ENCODE data around the gene NUBP2.

Gene NUBP2

DNA sequence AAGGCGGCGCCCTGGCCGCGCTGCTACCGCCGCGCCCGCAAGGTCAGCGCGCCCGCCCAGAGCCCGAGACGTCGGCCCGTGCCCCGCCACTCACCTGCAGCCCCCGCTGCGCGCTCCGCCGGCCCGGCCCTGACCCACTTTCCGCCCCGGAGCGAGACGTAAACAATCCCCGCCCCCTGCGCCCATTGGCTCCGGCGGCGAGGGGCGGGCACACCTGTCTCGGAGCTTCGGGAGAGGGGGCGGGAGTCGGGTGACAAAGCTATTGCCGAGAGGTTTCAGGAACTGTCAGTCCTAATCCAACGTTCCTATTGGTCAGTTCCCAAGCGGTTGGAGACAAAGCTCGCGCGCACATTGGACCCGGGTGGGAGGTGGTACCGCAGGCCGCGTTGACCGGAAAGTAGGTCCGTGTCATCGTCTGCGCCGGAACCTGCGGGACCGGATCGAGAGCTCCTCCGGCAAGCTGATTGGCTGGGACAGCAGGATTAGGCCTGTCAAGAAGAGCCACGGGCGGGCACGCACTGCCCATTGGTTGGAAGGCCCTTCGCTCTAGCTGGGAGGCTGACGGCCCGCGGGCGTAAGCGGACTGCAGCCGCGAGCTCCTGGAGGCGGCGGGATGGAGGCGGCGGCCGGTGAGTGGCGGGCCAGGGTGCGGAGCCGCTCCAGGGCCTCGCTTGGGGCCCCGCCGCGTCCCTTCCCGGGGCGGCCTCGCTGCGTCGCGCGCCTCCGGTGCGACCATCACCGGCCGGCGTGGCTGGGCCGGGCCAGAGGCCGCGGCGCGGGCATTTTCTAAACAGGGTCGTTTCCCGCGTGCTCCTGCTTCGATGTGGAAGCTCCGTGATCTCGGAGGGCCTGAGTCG is at the start of gene NUBP2, which contains the start of gene SPSB3:
NUBP2 (plus strand) TSS at position 553 of the 857 bp plus-strand sequence; CDS start at position 614, 61 bp downstream.
SPSB3 (minus strand) TSS at position 164 of the 857 bp plus-strand sequence. CDS start 1,088 bp downstream, outside the sequence.
- peak; percentile 92 to 96 (median 93) for DNase-seq

DNA sequence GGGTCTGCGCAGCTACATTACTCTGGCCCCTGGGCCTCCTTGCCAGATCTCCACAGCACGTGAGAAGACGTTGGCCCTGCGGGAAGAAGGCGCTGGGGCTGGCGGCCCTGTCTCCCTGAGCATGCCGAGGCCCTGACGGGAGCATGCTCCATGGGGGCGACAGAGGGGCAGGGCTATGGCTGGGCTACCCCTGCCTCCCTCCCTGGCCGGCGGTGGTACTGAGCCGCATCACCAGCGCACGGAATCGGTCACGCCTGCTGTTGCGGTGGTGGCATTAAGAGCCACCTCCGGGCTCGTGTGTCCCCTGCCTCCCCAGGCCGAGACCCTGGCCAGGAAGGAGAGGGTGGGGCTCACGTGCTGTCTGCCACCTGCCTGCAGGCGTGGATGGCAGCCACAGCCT is 48.6 kb upstream of the NUBP2 start:
- no peak for DNase-seq

- DNase-seq, result no peak
Measured at GRCh38 chr16:1734816-1735215, 47.9 kb upstream of the NUBP2 start.

DNA sequence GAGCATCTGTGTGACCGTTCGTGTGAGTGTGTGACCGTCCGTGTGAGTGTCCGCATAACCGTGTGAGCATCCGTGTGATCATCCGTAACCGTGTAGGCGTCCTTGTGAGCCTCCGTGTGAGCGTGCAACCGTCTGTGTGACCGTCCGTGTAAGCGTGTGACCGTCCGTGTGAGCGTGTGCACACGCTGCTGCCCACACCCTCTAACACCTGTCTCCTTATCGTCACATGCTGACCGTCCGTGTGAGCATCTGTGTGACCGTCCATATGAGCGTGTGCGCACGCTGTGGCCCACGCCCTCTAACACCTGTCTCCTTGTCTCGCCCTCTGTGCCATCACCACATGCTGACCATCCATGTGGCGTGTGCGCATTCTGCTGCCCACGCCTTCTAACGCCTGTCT is 42.5 kb upstream of the NUBP2 start:
- no peak for DNase-seq

DNA sequence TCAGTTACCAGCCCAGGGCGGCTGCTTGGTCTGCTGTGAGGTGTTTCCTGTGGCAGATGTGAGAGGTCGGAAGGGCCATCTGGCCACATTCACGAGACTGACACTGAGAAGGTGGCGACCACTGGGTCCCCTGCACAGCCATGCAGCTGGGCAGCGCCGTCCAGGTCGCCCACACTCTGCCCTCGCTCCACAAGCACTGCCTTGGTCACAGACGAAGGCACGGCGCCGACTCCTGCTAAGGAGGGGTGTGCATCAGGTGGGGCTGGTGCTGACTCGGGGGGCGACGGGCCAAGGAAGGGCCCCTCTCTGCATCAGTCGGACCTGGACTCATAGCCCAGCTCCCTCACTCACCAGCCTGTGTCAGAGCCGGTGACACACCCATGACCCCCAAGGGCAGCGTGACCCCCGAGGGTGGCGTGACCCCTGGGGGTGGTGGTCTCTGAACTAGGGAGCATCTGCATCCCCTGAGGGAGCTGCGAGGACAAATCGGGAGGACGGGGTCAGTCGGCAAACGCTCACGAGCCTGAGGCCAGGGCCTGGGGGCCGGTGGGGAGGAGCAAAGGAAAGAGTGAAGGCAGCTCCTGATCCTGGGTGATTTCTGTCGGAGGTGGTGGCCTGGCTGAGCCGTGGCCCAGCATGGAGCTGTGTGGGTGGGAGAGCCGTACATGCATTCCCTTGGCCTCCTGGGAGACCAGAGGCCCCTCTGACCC is 41.8 kb upstream of the NUBP2 start:
- no peak for DNase-seq

DNA sequence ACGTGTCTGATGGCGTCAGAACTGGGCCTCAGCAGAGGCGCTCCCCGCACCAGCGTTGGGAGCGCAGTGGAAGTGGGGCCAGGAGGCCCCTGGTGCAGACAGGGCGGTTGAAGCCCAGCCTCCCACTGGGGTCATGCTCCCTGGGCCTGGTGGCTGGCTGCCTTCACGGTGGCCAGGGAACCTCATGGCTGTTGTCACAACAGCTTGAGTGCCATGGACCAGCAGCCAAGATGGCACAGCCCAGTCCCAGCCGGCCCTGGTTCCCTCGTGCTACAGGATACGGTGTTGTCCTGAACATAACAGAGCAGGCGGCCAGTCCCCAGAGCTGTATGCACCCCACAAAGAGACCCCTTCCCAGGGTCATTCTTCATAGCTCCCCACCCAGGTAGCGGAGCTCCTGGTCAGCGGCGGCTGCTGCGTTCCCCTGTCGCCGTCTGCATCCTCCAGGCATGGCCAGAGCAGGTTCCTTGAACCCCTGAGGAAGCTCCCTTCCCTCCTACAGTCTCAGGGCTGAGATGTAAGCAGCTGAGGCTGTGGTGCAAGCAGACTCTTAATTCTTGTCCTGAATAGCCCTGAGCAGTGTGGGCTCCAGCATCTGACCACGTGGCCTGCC is 41.1 kb upstream of the NUBP2 start:
- DNase-seq, result no peak

DNA sequence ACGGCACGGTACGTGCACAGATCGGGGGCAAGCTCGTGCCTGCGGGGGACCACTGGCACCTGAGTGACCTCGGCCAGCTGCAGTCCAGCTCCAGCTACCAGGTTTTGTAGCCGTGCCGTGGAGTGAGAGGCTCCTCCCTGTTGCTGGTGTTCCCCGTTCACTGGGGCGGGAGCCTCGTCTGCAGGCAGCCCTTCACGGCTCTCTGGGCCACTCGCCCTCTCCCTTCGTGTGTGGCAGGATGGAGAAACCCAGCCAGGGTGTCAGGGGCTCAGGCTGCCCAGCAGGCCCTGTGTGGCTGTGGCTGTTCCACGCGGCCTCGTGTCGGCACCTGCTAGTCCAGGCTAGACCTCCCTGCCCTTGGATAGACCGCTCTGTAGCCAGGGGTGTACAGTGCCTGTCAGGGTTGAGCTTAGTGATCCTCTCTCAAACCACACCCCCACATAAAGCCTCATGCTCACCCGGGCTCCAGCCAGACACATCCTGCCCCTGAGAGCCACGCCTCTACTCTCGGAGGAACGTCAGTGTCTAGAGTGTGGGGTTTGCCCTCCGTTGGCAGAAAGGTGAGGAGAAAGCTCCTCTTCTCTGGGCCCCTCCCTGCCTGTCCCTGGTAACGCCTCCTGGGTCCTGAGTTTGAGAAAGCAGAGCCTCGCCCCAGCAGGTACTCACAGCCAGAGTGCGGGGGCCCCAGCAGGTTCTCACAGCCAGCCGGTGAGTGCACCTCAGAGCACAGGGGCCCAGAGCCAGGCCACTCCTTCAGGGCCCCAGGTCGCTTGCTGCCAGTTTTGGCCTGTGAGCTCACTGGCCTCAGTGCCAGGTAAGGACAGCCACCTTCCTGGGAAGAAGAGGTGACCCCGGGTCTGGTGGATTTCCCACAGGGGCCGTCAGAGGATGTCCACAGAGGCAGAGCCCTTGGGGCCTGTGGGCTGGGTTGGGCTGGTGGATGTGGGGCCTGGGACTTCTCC is 39.1 kb upstream of the NUBP2 start:
- no peak for DNase-seq

DNA sequence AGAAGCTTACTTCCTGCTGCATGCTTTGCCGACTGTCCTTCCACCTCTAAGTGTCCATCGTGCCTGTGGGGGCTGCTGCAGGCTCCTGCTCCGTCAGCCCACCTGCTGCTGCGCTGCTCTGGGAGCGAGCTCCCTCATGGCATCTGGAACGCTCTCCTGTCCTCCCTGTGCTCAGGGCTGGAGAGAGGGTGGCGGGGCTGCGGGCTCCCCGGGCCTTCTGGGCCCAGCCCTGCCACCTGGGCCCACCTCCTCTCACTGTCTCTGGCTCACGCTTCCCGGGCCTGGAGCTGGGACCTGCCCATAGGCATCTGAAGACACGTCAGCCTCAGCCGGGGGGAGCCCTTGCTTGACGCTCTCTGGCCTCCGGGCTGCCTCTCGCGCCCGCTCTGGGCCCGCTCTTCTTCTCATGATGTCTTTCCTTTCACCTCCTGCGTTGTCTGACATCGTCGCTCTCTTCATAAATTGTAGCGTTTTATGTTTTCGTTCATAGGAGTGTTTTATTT is 38.4 kb upstream of the NUBP2 start:
- DNase-seq, result no peak

- DNase-seq, result no peak
Measured at GRCh38 chr16:1745181-1745899, 37.4 kb upstream of the NUBP2 start.

- DNase-seq, result no peak
Measured at GRCh38 chr16:1745900-1746692, 36.7 kb upstream of the NUBP2 start.

- DNase-seq, result no peak
Measured at GRCh38 chr16:1746693-1747195, 36.0 kb upstream of the NUBP2 start.

DNA sequence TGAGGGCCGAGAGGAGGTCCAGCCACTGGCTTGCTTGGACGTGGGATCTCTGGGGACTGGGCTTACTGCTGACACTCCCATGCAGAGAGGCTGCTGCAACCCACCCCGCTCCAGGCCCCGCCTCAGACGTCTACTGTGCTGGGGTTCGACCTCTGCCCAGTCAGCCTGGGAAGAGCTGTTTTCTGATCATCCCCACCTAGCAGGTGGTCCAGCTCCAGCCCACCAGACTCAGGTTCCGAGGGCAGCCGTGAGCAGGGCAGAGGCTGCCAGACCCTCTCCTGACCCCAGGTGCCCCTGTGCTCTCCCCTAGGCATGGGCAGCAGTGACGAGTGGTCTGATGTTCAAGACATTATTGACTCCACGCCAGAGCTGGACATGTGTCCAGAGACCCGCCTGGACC is 34.8 kb upstream of the NUBP2 start:
- DNase-seq, result no peak

DNA sequence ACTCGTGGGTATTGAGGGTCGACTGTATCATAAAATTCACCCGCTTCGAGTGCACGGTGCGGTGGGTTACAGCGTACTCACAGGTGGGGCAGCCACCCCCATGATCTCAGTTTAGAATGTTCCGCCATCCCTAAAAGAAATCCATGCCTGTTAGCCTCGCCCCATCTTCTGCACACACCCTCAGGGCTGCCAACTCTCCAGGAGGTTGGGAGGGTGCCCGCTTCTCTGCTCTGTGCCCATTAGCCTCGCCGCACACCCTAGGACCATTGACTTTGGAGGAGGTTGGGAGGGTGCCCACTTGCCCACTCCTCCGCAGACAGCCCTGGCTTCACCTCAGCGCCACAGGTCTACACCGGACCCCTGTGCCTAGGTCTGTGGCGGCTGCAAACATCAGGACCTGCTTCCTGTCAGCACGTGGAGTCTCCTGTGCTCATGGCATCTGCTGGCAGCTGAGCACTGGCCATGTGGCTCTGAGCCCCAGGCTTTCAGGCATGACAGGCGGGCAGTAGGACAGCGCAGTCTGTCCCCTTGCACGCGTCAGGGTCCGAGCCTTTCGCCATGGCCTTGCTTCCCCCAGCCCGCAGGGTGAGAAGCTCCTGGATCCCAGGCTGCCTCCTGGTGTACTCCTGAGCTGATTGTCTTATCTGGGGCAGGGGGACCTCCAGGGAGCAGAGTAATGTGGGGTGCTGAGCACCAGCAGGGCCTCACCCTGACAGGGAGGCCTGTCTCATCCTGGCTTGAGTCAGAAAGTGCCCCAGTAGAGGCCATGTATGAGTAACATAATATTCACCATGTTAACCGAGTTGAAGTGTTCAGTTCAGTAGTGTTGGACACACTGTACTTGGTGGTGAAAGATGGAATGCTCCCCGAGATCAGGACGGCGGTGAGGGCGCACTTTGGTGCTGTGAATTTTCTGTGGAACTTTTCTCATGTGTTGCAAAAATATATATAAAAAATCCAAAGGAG is 33.3 kb upstream of the NUBP2 start:
- no peak for DNase-seq

DNA sequence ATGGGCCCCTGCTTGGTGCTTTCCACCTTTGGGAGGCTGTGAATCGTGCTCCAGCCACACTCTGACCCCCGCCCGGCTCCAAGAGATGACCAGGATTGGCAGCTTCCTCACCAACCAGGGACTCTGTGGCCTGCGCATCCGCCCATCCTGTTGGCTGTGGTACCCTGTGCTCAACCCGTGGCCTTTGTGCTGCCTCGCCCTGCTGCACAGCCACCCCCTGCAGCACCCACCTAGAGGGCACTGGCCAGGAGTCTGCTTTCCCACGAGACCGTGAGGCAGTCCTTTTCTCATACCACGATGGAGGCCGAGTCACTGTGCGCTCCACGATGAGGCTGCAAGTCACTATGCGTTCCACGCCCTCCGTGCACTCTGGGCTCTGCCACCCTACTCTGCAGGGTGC is 30.8 kb upstream of the NUBP2 start:
- DNase-seq, result no peak

DNA sequence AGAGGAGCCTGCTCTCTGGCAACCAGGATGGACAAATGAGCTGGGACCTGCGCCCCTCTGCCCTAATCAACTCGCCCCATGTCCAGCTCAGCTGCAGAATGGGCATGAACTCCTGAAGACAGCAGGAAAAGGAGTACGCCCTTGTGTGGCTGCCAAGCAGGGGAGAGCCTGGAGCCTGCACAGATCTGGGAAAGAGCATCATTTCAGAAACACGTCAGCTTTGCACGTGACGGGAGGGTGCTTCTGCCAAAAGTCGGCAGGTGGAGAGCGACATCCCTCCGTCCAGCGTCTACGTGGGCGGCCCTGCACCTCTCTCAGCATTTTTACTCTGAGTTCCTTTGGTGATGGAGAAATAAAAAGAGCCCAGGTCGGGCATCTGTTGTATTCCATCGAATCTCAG is 29.9 kb upstream of the NUBP2 start:
- no peak for DNase-seq

GRCh38 chr16:1754204-1754603 is 28.6 kb upstream of the NUBP2 start:
- no peak for DNase-seq

GRCh38 chr16:1757714-1758461 is 24.9 kb upstream of the NUBP2 start:
- no peak for DNase-seq

- DNase-seq, result no peak
Measured at GRCh38 chr16:1758923-1759322, 23.8 kb upstream of the NUBP2 start.
